Measurements from ENCODE around the gene GCAT.

Gene GCAT

GRCh38 chr22:37807410-37808293 lies at the start of gene GCAT:
Gene GCAT, plus strand, starts transcription at chr22:37807934. Its CDS starts 34 bp downstream, at chr22:37807968.
- in situ Hi-C loops (cut with MboI; ENCODE audit: low sequenced_read_pairs) = no loop called here

- in situ Hi-C loops (cut with MboI; ENCODE audit: low sequenced_read_pairs) = no loop called here
Measured at GRCh38 chr22:37758694-37759093, 49.0 kb upstream of the GCAT start.

- in situ Hi-C loops (cut with MboI; ENCODE audit: low sequenced_read_pairs) = no loop called here
Measured at GRCh38 chr22:37759281-37759680, 48.5 kb upstream of the GCAT start.

- in situ Hi-C loops (cut with MboI; ENCODE audit: low sequenced_read_pairs) = no loop called here
Measured at GRCh38 chr22:37760152-37760551, 47.6 kb upstream of the GCAT start.

DNA sequence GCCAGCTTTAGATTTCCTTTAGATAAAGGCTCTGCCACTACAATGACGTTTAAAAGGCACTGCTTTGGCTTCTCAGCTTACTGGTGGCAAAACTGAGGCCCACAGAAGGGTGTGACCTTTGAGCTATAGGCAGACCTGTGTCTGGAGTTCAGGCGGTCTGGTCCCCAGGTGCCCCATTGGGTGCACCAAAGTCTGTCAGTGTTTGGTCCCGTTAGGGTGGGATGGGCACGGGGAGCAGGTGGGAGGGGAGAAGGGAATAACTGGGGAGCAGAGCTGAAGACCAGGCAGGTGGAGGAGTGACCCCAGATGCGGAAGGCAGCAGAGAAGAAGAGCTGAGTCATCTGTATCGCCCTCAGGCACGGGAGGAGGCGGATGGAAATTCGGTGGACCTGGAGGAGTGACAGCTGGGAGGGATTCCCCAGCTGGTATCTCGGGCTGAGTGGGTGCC lies 45.3 kb upstream of the GCAT start:
- in situ Hi-C loops (cut with MboI; ENCODE audit: low sequenced_read_pairs) = no loop called here

DNA sequence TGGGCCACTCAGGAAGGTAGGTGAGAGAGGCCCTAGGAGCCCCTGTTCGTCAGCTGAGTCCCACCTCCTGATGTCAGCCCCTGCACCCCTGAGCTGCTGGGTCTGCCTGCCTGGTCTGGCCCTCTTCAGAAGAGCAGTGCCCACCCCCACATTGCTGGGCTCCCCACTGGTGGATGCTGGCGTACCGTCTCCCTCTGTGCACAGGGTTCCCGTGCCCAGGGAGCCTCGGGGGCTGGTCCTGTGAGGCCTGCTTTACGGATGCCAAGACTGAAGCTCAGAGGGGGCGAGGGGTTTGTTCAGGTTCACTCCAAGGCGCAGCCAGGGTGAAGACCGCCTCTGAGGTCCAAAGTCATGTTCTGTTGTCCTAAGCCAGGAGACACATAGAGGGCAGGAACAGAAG lies 44.7 kb upstream of the GCAT start:
- in situ Hi-C loops (cut with MboI; ENCODE audit: low sequenced_read_pairs) = no loop called here

GRCh38 chr22:37763652-37764051 lies 44.1 kb upstream of the GCAT start:
- in situ Hi-C loops (cut with MboI; ENCODE audit: low sequenced_read_pairs) = no loop called here

DNA sequence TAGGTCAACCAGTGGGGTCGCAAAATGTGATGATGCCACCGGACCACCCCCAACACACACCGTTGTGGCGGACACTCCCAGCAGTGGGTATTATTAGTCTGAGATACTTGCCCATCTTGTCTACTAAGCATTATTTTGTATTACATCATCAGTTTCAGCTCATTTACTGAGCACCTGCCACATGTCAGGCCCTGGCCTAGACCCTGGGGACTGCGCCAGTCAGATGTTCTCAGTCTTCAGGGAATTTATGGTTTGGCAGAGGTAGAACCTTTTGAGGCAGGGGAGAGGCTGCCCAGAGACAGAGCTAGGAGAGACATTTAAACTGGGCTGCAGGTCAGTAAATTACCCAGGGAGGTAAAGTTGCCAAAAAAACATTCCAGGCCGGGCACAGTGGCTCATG lies 43.1 kb upstream of the GCAT start:
- in situ Hi-C loops (cut with MboI; ENCODE audit: low sequenced_read_pairs) = no loop called here

DNA sequence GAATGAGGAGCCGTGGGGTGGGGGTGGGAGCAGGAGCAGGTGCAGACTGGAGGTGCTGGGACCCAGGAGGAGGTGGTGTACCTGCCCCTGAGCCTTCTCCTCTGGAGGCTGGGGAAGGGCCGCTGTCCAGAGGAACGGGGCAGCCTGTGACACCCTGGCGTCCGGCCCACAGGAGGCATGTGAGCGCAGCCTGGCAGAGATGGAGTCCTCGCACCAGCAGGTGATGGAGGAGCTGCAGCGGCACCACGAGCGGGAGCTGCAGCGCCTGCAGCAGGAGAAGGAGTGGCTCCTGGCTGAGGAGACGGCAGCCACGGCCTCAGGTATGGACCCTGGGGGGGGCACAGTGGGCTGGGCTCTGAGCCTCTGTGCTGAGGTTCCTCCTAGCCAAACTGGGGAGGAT lies 42.2 kb upstream of the GCAT start:
- in situ Hi-C loops (cut with MboI; ENCODE audit: low sequenced_read_pairs) = no loop called here

DNA sequence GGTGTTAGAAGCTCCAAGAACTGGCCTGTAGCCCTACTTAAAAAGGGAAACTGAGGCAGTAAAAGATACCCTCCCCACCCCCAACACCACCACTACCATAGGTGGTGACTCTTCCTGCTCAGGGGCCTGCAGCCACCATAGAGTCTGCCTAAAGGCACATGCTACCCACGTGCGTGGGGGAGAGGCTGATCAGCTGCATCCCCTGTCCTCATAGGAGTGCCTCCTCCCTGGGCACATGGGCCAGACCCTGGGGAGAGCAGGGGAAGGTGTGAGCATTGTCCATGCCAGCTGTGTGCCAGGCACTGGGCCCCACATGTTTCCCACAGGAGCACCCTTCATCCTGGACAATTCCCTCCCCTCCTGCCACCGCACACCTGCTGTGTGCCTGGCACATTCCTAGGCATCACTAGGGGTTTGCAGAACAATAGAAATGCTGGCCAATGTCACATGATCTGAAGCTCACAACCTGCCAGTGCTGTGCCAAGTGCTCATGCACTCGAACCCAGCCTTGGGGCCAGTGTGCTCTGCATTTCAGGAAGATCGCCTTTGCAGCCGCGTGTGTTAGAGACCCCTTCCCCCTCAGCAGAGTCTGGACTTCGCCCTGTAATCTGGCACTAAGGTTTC lies 41.7 kb upstream of the GCAT start:
- in situ Hi-C loops (cut with MboI; ENCODE audit: low sequenced_read_pairs) = no loop called here

GRCh38 chr22:37768273-37768672 lies 39.5 kb upstream of the GCAT start:
- in situ Hi-C loops (cut with MboI; ENCODE audit: low sequenced_read_pairs) = no loop called here

- in situ Hi-C loops (cut with MboI; ENCODE audit: low sequenced_read_pairs) = no loop called here
Measured at GRCh38 chr22:37769056-37769455, 38.7 kb upstream of the GCAT start.

DNA sequence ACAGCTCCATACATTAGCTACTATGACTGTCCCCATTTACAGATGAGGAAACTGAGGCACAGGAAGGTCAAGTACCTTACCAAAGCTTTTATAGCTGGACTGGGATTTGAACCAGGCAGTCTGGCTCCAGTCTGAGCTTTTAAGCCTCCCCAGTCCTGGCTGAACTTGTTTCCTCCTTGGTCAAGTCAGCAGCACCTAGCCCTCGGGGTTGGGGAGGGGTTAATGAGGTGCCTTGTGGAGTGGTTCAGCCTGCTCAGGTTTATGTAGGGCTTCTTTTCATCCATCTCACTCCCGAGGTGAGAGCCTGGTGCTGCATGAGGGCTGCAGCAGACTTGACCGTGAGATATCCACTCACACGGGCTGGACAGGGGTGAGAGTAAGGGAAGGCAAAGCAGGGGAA lies 36.7 kb upstream of the GCAT start:
- in situ Hi-C loops (cut with MboI; ENCODE audit: low sequenced_read_pairs) = no loop called here

DNA sequence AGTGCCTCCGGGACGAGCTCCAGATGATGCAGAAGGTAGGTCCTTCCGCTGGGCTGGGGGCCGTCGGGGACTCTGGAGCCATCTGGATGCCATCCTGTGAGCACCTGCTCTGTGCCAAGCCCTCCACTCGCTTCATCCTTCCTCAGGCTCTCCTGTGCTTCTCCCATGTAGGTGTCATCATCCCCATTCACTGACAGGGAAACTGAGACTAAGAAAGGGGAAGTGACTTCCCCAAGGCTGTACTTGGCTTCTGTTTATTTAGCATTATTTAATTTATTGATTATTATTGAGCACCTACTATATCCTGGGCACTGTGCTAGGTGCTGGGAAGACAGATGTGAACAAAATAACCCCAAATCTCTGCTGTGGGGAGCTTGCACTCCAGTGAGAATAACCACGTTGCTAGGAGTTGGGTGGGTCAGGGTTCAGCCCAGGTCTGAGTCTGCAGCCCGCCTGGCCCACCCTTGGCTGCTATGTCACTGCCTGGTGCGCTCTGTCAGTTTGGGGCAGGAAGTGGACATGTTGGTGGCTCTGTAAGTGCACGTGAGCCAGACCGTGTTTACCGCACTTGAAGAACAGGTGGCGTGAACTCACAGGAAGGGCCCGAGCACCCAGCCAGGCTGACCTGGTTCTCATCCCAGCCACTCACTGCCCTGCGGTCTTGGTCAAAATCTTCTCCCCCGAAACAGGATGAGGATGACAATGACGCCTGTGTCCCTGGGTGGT lies 35.9 kb upstream of the GCAT start:
- in situ Hi-C loops (cut with MboI; ENCODE audit: low sequenced_read_pairs) = no loop called here

DNA sequence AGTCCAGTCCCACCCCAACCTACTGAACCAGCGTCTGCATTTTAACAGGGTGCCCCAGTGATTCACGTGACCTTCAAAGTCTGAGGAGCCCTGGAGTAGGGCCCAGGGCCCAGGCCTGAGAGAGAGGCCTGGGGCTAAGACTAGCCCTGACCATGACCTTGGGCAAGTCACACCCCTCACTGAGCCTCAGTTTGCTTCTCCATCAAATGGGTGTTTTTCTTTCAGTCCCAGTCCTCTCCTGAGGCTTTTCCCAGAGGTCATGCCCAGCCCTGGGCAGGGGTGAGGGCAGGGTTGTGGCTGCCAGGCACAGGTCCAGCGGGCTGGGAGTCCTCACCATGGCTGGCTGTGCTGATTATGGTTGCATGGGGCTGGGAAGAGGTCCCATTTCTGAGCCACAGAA lies 33.0 kb upstream of the GCAT start:
- in situ Hi-C loops (cut with MboI; ENCODE audit: low sequenced_read_pairs) = no loop called here

DNA sequence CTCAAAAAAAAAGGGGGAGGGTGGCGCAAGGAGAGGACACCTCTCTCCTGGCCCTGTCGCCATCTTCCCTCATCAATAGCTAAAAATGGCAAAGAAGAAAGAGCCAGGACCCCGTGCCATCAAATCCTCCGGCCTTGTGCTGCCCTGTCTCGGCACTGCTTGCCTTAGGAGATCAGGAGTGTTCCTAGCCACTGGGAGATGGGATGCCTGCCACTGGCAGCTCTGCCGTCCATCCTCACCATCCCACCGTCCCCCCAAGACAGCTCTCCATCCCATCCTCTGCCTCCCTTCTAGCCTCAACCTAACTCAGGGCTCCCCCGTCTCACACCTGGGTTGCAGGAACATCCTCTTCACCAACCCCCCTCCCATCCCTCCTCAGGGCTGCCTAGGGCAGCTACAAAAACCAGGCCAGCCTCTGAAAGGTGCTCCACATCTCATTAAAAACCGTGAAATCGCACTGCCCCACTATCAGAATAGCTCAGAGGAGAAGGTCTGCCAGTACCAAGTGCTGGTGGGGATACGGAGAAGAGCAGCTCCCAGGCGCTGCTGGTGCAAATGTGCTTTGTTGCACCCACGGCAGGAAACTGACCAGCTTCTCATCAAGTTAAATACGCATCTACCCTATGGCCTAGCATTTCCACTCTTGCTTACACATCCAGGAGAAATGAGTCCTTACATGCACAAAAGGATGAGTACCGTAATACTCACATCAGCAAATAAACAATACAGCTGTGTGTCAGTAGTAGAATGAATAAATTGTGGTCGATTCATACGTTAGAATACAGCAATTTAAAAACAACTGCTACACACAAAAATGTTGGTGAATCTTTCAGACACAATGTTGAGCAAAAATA lies 31.7 kb upstream of the GCAT start:
- in situ Hi-C loops (cut with MboI; ENCODE audit: low sequenced_read_pairs) = no loop called here

GRCh38 chr22:37776639-37777005 lies 31.1 kb upstream of the GCAT start:
- in situ Hi-C loops (cut with MboI; ENCODE audit: low sequenced_read_pairs) = no loop called here

GRCh38 chr22:37777122-37777687 lies 30.5 kb upstream of the GCAT start:
- in situ Hi-C loops (cut with MboI; ENCODE audit: low sequenced_read_pairs) = no loop called here

- in situ Hi-C loops (cut with MboI; ENCODE audit: low sequenced_read_pairs) = no loop called here
Measured at GRCh38 chr22:37778370-37779009, 29.2 kb upstream of the GCAT start.

DNA sequence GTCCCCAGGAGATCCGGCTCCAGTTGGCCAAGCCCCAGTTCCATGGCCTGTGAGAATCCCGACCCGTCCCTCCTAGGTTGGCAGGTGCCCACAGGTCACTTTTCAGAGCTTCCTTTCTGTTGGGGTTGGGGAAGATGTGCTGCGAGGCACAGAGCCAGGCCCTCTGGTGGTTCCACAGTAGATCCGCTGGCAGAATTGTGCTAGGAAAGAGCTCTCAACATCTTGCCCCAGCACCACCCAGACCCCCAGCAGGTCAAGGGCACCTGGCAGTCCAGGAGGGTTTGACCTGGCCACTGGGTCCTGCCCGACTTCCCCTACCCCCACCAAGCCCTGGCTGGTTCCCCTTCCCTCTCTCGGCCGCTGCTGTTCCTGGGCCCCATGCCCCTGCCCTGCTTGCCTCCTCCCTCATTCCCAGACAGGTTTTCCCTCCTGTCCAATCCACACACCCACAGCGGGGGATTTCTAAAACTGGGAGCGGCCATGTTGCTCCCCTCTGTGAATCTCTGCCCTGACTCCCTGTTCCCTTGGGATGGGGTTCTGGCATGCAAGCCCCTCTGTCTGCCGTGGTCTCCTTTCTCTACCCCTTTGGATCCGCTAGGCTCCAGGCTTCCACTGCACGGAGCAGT lies 26.2 kb upstream of the GCAT start:
- in situ Hi-C loops (cut with MboI; ENCODE audit: low sequenced_read_pairs) = no loop called here
